A549 (cell line): Measurements from ENCODE around the gene SCNN1A. TPM values are rescaled to one million over a fixed set of nuclear protein-coding genes. Genes with fewer than 3 reads are reported as not detected.

Experiments
- ATAC-seq, 2 experiments: fragments of 200-7000 bp in 1 of 2; fragments of >200 bp in 1 of 2; cut with Nextera tagmentation in 1 of 2; cut with Tn5 transposase in 1 of 2; 3 replicates each; pipeline versions ENCODE4 v1.8.0 to v1.9.1; 2018 to 2020; ENCODE audit warnings: mild to moderate bottlenecking in 1 of 2, moderate library complexity in 1 of 2
- CTCF ChIA-PET: fragments of 300-600 bp; sonication (Branson Sonifier 250); formaldehyde crosslinking; extraction: SDS; loops from one replicate; lab custom pipeline; 2021; ENCODE audit warnings: antibody characterized with exemption, inconsistent platforms; lab: Yijun Ruan, JAX
- POLR2A ChIA-PET: fragments of 350-600 bp; formaldehyde crosslinking; extraction: SDS; loops from one replicate; lab custom pipeline; 2021; ENCODE audit warnings: antibody characterized with exemption, inconsistent platforms; lab: Yijun Ruan, JAX
- DNase-seq, 2 experiments: peaks; one replicate each; pipeline versions ENCODE4 v3.0.0 to v3.0.0-alpha.2; 2011 to 2016; ENCODE audit warnings: low read depth in 1 of 2, low spot score in 1 of 2
- FAIRE-seq: peaks from 2 replicates; lab custom pipeline; 2011; peaks lifted over from hg19 to GRCh38; lab: Jason Lieb, UNC
- H3K27ac ChIP-seq, 2 experiments: fragments of >200 bp; sonication (Bioruptor Twin); formaldehyde crosslinking; 3 replicates each; pipeline ENCODE4 v1.5.1; 2016 to 2017
- H3K4me1 ChIP-seq: fragments of >200 bp; sonication (Bioruptor Twin); formaldehyde crosslinking; 3 replicates; pipeline ENCODE4 v1.6.1; 2016
- H3K4me2 ChIP-seq: fragments of >200 bp; sonication (Bioruptor Twin); formaldehyde crosslinking; 3 replicates; pipeline ENCODE4 v1.6.1; 2016
- H3K4me3 ChIP-seq: fragments of >200 bp; sonication (Bioruptor Twin); formaldehyde crosslinking; 3 replicates; pipeline ENCODE4 v1.5.1; 2016
- H3K9me3 ChIP-seq: fragments of >200 bp; sonication (Bioruptor Twin); formaldehyde crosslinking; 3 replicates; pipeline ENCODE4 v1.6.1; 2016
- ATOH8 ChIP-seq: fragments of 250-450 bp; sonication (Bioruptor Pico); IDR thresholded peaks from 2 replicates; pipeline ENCODE4 v1.5.0; 2020; ENCODE audit warnings: low read depth, mild to moderate bottlenecking, moderate library complexity
- BCL3 ChIP-seq: fragments of >200 bp; sonication (Bioruptor Twin); formaldehyde crosslinking; IDR thresholded peaks from 3 replicates; pipeline ENCODE4 v1.6.1; 2016
- CBX2 ChIP-seq: fragments of 200-600 bp; sonication (generic); IDR thresholded peaks from 2 replicates; pipeline ENCODE4 v1.6.1; 2016; ENCODE audit warnings: low read depth, mild to moderate bottlenecking, borderline replicate concordance
- CBX8 ChIP-seq: fragments of 200-600 bp; sonication (generic); IDR thresholded peaks from 2 replicates; pipeline ENCODE4 v1.6.1; 2016
- CHD2 ChIP-seq: fragments of 150-350 bp; IDR thresholded peaks from 2 replicates; pipeline ENCODE4 v1.6.1; 2014; ENCODE audit warnings: low read length; ENCODE audit not compliant: partially characterized antibody
- CHD4 ChIP-seq: fragments of 200-600 bp; sonication (generic); IDR thresholded peaks from 2 replicates; pipeline ENCODE4 v1.6.1; 2016; ENCODE audit warnings: antibody characterized with exemption, mild to moderate bottlenecking, borderline replicate concordance
- EHF ChIP-seq: fragments of 250-450 bp; sonication (Bioruptor Pico); IDR thresholded peaks from 2 replicates; pipeline ENCODE4 v1.5.0; 2020; ENCODE audit warnings: mild to moderate bottlenecking
- EHMT2 ChIP-seq: fragments of 200-600 bp; sonication (generic); IDR thresholded peaks from 2 replicates; pipeline ENCODE4 v1.6.1; 2016; ENCODE audit warnings: antibody characterized with exemption, low read depth, mild to moderate bottlenecking, moderate library complexity
- ELK1 ChIP-seq: fragments of 150-350 bp; IDR thresholded peaks from 2 replicates; pipeline ENCODE4 v1.6.1; 2014; ENCODE audit warnings: low read depth, mild to moderate bottlenecking, low read length
- EP300 ChIP-seq, 2 experiments: fragments of >200 bp; sonication (Bioruptor Twin); formaldehyde crosslinking; IDR thresholded peaks; 2 replicates in 1 of 2; 3 replicates in 1 of 2; pipeline ENCODE4 v1.6.1; 2016 to 2017
- FOSB ChIP-seq: fragments of 250-450 bp; sonication (Bioruptor Pico); IDR thresholded peaks from 2 replicates; pipeline ENCODE4 v1.5.0; 2020; ENCODE audit warnings: mild to moderate bottlenecking, moderate library complexity
- FOXS1 ChIP-seq: fragments of 250-450 bp; sonication (Bioruptor Pico); IDR thresholded peaks from 2 replicates; pipeline ENCODE4 v1.5.0; 2020; ENCODE audit warnings: mild to moderate bottlenecking, moderate library complexity
- HDAC2 ChIP-seq: fragments of 200-600 bp; sonication (generic); IDR thresholded peaks from 2 replicates; pipeline ENCODE4 v1.6.1; 2016
- HMGXB4 ChIP-seq: fragments of 250-450 bp; sonication (Bioruptor Pico); IDR thresholded peaks from 2 replicates; pipeline ENCODE4 v1.5.0; 2021; ENCODE audit warnings: mild to moderate bottlenecking, moderate library complexity, borderline replicate concordance
- JUNB ChIP-seq: fragments of >200 bp; sonication (Bioruptor Twin); formaldehyde crosslinking; IDR thresholded peaks from 2 replicates; pipeline ENCODE4 v1.6.1; 2016
- MAZ ChIP-seq: fragments of 150-350 bp; IDR thresholded peaks from 2 replicates; pipeline ENCODE4 v1.6.1; 2014; ENCODE audit warnings: antibody characterized with exemption, low read depth, low read length, borderline replicate concordance
- NFE2L2 ChIP-seq: fragments of 150-350 bp; conservative IDR thresholded peaks from 2 replicates; pipeline ENCODE4 v1.6.1; 2014; ENCODE audit warnings: low read length
- PBX3 ChIP-seq: IDR thresholded peaks from 2 replicates; pipeline ENCODE4 v1.6.1; 2012
- PHF8 ChIP-seq: fragments of 200-600 bp; sonication (generic); IDR thresholded peaks from 2 replicates; pipeline ENCODE4 v1.6.1; 2016; ENCODE audit warnings: low read depth, mild to moderate bottlenecking, antibody characterized with exemption, moderate library complexity, borderline replicate concordance
- RARB ChIP-seq: fragments of 250-450 bp; sonication (Bioruptor Pico); IDR thresholded peaks from 2 replicates; pipeline ENCODE4 v1.8.0; 2021; ENCODE audit warnings: mild to moderate bottlenecking, moderate library complexity
- REST ChIP-seq: fragments of 200-600 bp; sonication (generic); IDR thresholded peaks from 2 replicates; pipeline ENCODE4 v1.6.1; 2016; ENCODE audit warnings: antibody characterized with exemption, mild to moderate bottlenecking, moderate library complexity
- RFX5 ChIP-seq: fragments of 450-650 bp; IDR thresholded peaks from 2 replicates; pipeline ENCODE4 v1.7.1; 2014; ENCODE audit warnings: antibody characterized with exemption, mild to moderate bottlenecking, moderate library complexity
- RNF2 ChIP-seq: fragments of 200-600 bp; sonication (generic); IDR thresholded peaks from 2 replicates; pipeline ENCODE4 v1.6.1; 2016; ENCODE audit warnings: low read depth, mild to moderate bottlenecking, antibody characterized with exemption, moderate library complexity, borderline replicate concordance
- SMC3 ChIP-seq: fragments of >200 bp; sonication (Bioruptor Twin); formaldehyde crosslinking; IDR thresholded peaks from 3 replicates; pipeline ENCODE4 v1.6.1; 2018; ENCODE audit warnings: inconsistent platforms
- SREBF2 ChIP-seq: fragments of 450-650 bp; IDR thresholded peaks from 2 replicates; pipeline ENCODE4 v1.6.1; 2014; ENCODE audit warnings: mild to moderate bottlenecking, moderate library complexity
- TP53 ChIP-seq: fragments of 250-450 bp; sonication (Bioruptor Pico); IDR thresholded peaks from 2 replicates; pipeline ENCODE4 v1.5.0; 2021; ENCODE audit warnings: mild to moderate bottlenecking, moderate library complexity
- ZC3H11A ChIP-seq: fragments of 450-650 bp; IDR thresholded peaks from 2 replicates; pipeline ENCODE4 v1.6.1; 2014; ENCODE audit warnings: antibody characterized with exemption, mild to moderate bottlenecking
- ZFP36 ChIP-seq: fragments of 450-650 bp; IDR thresholded peaks from 2 replicates; pipeline ENCODE4 v1.6.1; 2014; ENCODE audit warnings: borderline replicate concordance; ENCODE audit not compliant: partially characterized antibody
- ZNF302 ChIP-seq: fragments of 250-450 bp; sonication (Bioruptor Pico); IDR thresholded peaks from 2 replicates; pipeline ENCODE4 v1.9.0; 2021; ENCODE audit warnings: inconsistent platforms, mild to moderate bottlenecking, moderate library complexity
- ZSCAN20 ChIP-seq: fragments of 250-450 bp; sonication (Bioruptor Pico); IDR thresholded peaks from 2 replicates; pipeline ENCODE4 v1.8.0; 2022; ENCODE audit warnings: mild to moderate bottlenecking, moderate library complexity
- WGBS: methylation state at CpG from one replicate; pipeline ENCODE4 v1.1.6; 2017; ENCODE audit errors: missing lambda C conversion rate; 5-methylcytosine and 5-hydroxymethylcytosine counted together
- polyA plus RNA-seq, 4 experiments: library from polyadenylated mRNA; depleted of rRNA in 3 of 4; stranded (reverse); fragments of >200 nt; fragmentation: RNase III in 1 of 4; extraction: RNeasy Plus Mini Kit Qiagen cat#74134 plus additional on column Dnase treatment in 1 of 4; gene quantifications; 2 replicates in 3 of 4; 3 replicates in 1 of 4; pipeline ENCODE4 v1.2.3, GENCODE V29; 2011 to 2017

SCNN1A gene
- polyA plus RNA-seq, 2 of the 4 experiments (the other 2 are of a cell fraction), result 6.0 to 7.0 TPM

GRCh38 chr12:6335451-6336078, 39.8 kb downstream of the SCNN1A start:
- Histone ChIP-seq H3K9me3 (no peaks in the 10 kb centered on the region), H3K4me1 (peaks cover 80% of the 10 kb centered on the region), H3K27ac (peak overlapping the region; percentile 95 to 98), H3K4me2 (peak overlapping the region; percentile 92), H3K4me3 (peak overlapping the region; percentile 26)
- WGBS, result 1% methylated on average over 11 of the region's 11 CpGs
- ChIA-PET POLR2A (interaction anchor here (0.5 to 10.1 kb wide), 24 partner anchors 9 to 268 kb away, joined by 3 to 141 read pairs (median 8); partner anchors contain the start of genes GAPDH, LTBR, MRPL51 and SCNN1A), CTCF (interaction anchor here (0.6 to 29.7 kb wide), 23 partner anchors 8 to 203 kb away, joined by 3 to 705 read pairs (median 6); partner anchors contain the start of genes LTBR, SCNN1A and VAMP1)
- DNase-seq (peak; percentile 86 to 88), FAIRE-seq (no peak), ATAC-seq (peak; percentile 40 to 43)
- TF ChIP-seq ELK1 (no peak), RNF2 (no peak), ZSCAN20 (CRISPR knock-in tag) (no peak), FOSB (CRISPR knock-in tag) (peak; percentile 88; the same call in 1 of the 2 replicates), PBX3 (no peak; the same call in 1 of the 2 replicates), HMGXB4 (CRISPR knock-in tag) (no peak), JUNB (0 out of 2 replicates have a peak, but pooled peaks have one; percentile 29), CHD4 (no peak), CHD2 (no peak), EHMT2 (no peak), RFX5 (no peak), MAZ (no peak), CBX2 (no peak), ATOH8 (CRISPR knock-in tag) (peak; percentile 79; the same call in 1 of the 2 replicates), EP300 (IDR thresholded peaks at IDR 0.05) (no peak), TP53 (CRISPR knock-in tag) (no peak), ZC3H11A (no peak), EHF (CRISPR knock-in tag) (peak; percentile 67), SMC3 (peak; percentile 58), BCL3 (no peak), PHF8 (no peak), RARB (CRISPR knock-in tag) (no peak; the same call in 1 of the 2 replicates), SREBF2 (no peak), ZNF302 (CRISPR knock-in tag) (peak; percentile 83), REST (no peak), FOXS1 (CRISPR knock-in tag) (peak; percentile 6; the same call in 1 of the 2 replicates), CBX8 (no peak), HDAC2 (no peak), NFE2L2 (peak; percentile 47; the same call in 1 of the 2 replicates), ZFP36 (no peak)
